B cell (primary cell): ENCODE results near the gene FOXP3. TPM values are rescaled to one million over a fixed set of nuclear protein-coding genes. Genes with fewer than 3 reads are reported as not detected.

Experiments
- ATAC-seq: fragments of 200-7000 bp; cut with Tn5 transposase; one replicate; pipeline ENCODE4 v1.10.0; 2021; ENCODE audit warnings: low read depth, mild to moderate bottlenecking, moderate number of reproducible peaks, moderate library complexity
- CTCF ChIA-PET: fragments of 350-600 bp; sonication (Branson Sonifier 250); formaldehyde crosslinking; loops from one replicate; lab custom pipeline; 2021; ENCODE audit warnings: antibody characterized with exemption, inconsistent platforms; lab: Charles Lee
- POLR2A ChIA-PET: fragments of 350-600 bp; sonication (Branson Sonifier 250); formaldehyde crosslinking; loops from one replicate; lab custom pipeline; 2021; ENCODE audit warnings: antibody characterized with exemption; lab: Charles Lee
- DNase-seq: peaks from one replicate; pipeline ENCODE4 v3.0.0; 2013
- H2AFZ ChIP-seq: 2 replicates; pipeline ENCODE4 v1.6.1; 2012; ENCODE audit warnings: mild to moderate bottlenecking, low read depth, low read length; ENCODE audit not compliant: insufficient read depth, poor library complexity, severe bottlenecking
- H3K27ac ChIP-seq, 2 donors: 1 replicate in 1 of 2; 2 replicates in 1 of 2; pipeline ENCODE4 v1.5.1; 2012 to 2013; ENCODE audit warnings: low read length in 2 of 2, mild to moderate bottlenecking in 2 of 2, moderate library complexity in 1 of 2
- H3K27me3 ChIP-seq, 4 experiments: fragments of 200-600 bp in 1 of 4; sonication (generic) in 1 of 4; replicated peaks in 1 of 4; 1 replicate in 2 of 4; 2 replicates in 2 of 4; pipeline versions ENCODE4 v1.6.1 to v1.7.0; 2013 to 2016; ENCODE audit warnings: low read length in 3 of 4, mild to moderate bottlenecking in 2 of 4, mixed read lengths in 1 of 4, moderate library complexity in 1 of 4; ENCODE audit not compliant: insufficient read depth in 4 of 4, control insufficient read depth in 3 of 4; ENCODE audit errors: control extremely low read depth in 1 of 4
- H3K36me3 ChIP-seq, 2 experiments: replicated peaks in 1 of 2; 1 replicate in 1 of 2; 2 replicates in 1 of 2; pipeline versions ENCODE4 v1.6.1 to v1.7.1; 2013; ENCODE audit warnings: low read length in 1 of 2; ENCODE audit not compliant: insufficient read depth in 2 of 2, control insufficient read depth in 1 of 2; ENCODE audit errors: control extremely low read depth in 1 of 2, extremely low read depth in 1 of 2
- H3K4me1 ChIP-seq, 2 donors: fragments of 200-600 bp in 1 of 2; sonication (generic) in 1 of 2; 1 replicate in 1 of 2; 2 replicates in 1 of 2; pipeline versions ENCODE4 v1.5.1 to v1.6.1; 2013 to 2017; ENCODE audit warnings: low read length in 2 of 2; ENCODE audit not compliant: control insufficient read depth in 2 of 2, insufficient read depth in 2 of 2
- H3K4me2 ChIP-seq: replicated peaks from 2 replicates; pipeline ENCODE3; 2012; ENCODE audit warnings: mild to moderate bottlenecking, low read depth, low read length; ENCODE audit not compliant: poor library complexity, severe bottlenecking
- H3K4me3 ChIP-seq, 5 experiments: fragments of 200-600 bp in 1 of 5; sonication (generic) in 1 of 5; 1 replicate in 3 of 5; 2 replicates in 2 of 5; pipeline versions ENCODE4 v1.5.1 to v1.7.0; 2011 to 2016; ENCODE audit warnings: low read length in 4 of 5, mild to moderate bottlenecking in 4 of 5, low read depth in 2 of 5, control low read depth in 1 of 5, moderate library complexity in 1 of 5; ENCODE audit not compliant: insufficient read depth in 1 of 5; ENCODE audit errors: control extremely low read depth in 1 of 5, extremely low read depth in 1 of 5
- H3K79me2 ChIP-seq: fragments of 200-600 bp; sonication (generic); one replicate; pipeline ENCODE4 v1.6.0; 2016; ENCODE audit warnings: low read length; ENCODE audit not compliant: control insufficient read depth, insufficient read depth
- H3K9ac ChIP-seq: fragments of 200-600 bp; sonication (generic); 2 replicates; pipeline ENCODE4 v1.6.1; 2017; ENCODE audit warnings: mild to moderate bottlenecking, low read length, moderate library complexity
- H3K9me3 ChIP-seq, 3 donors: one replicate each; pipeline versions ENCODE4 v1.6.1 to v1.7.1; 2013; ENCODE audit warnings: low read length in 2 of 3; ENCODE audit not compliant: control insufficient read depth in 2 of 3, insufficient read depth in 1 of 3; ENCODE audit errors: control extremely low read depth in 1 of 3
- H4K20me1 ChIP-seq: 2 replicates; pipeline ENCODE4 v1.6.0; 2012; ENCODE audit warnings: mild to moderate bottlenecking, low read length; ENCODE audit not compliant: insufficient read depth, control insufficient read depth, poor library complexity, severe bottlenecking
- H3K27ac Mint-ChIP-seq: one replicate; pipeline ENCODE4 v1.8.0; 2021; ENCODE audit warnings: mixed read lengths
- H3K27me3 Mint-ChIP-seq: one replicate; pipeline ENCODE4 v1.8.0; 2021; ENCODE audit warnings: mixed read lengths
- H3K4me1 Mint-ChIP-seq: one replicate; pipeline ENCODE4 v1.8.0; 2021; ENCODE audit warnings: mixed read lengths
- H3K4me3 Mint-ChIP-seq: one replicate; pipeline ENCODE4 v1.8.0; 2021; ENCODE audit warnings: mixed read lengths
- H3K9me3 Mint-ChIP-seq: one replicate; pipeline ENCODE4 v1.8.0; 2022; ENCODE audit warnings: mixed read lengths; ENCODE audit not compliant: insufficient read depth
- EZH2 ChIP-seq: IDR thresholded peaks from 2 replicates; pipeline ENCODE4 v1.6.1; 2012; ENCODE audit warnings: borderline replicate concordance, low read depth, mild to moderate bottlenecking, moderate library complexity, low read length; ENCODE audit not compliant: insufficient read depth, poor library complexity, severe bottlenecking
- WGBS: methylation state at CpG from one replicate; pipeline ENCODE4 v1.1.5; 2013; ENCODE audit warnings: missing lambda C conversion rate; ENCODE audit not compliant: insufficient coverage; 5-methylcytosine and 5-hydroxymethylcytosine counted together
- intact Hi-C: fragments of 100-400 bp; cut with micrococcal nuclease; formaldehyde crosslinking; loops from one replicate; pipeline ENCODE4 v1.10.0; 2022
- polyA plus RNA-seq: library from polyadenylated mRNA; depleted of rRNA; stranded (reverse); fragments of >200 nt; gene quantifications from 2 replicates; pipeline ENCODE4 v1.2.3, GENCODE V29; 2012
- total RNA-seq, 2 donors: library from RNA; stranded (reverse); fragments of 120-200 nt in 1 of 2; gene quantifications; 1 replicate in 1 of 2; 2 replicates in 1 of 2; pipeline versions ENCODE4 v1.2.3 to v1.2.4, GENCODE V29; 2013 to 2022
- TF ChIP-seq, protein P1 (sequence below): fragments of 200-600 bp; IDR thresholded peaks from one replicate; pipeline ENCODE4 v1.8.0; 2022; ENCODE audit warnings: antibody characterized with exemption, mild to moderate bottlenecking

The FOXP3 gene
- total and polyA plus RNA-seq, 2 donors (not counting 1 experiment from before 2014, with no cell fraction given), result 0.03 TPM; not detected in 1

DNA sequence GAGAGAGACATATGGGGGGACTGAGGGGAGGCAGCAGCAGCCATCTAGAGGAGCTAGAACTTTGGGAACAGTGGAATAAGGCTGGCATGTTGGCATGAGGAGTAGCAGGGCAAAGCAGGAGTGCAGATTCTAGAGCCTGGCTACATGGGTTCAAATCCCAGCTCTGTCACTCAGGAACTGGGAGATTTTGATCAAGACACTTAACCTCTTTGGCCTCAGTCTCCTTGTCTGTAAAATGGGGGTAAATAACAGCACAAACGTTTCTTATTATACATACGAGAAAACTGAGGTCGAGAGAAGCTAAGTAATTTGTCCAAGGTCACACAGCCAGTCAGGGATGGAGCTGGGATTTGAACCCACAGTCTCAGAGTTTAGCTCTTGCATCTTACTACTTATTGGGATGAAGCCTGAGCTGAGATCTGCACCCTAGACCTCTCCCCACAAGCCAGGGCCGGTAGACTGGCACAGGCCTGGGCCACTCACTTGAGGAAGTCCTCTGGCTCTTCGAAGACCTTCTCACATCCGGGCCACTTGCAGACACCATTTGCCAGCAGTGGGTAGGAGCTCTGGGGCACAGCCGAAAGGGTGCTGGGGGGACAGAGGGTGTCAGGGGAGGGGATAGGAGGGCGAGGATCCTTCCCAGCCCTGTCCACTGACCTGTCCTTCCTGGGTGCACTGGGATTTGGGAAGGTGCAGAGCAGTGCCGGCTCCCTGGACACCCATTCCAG lies 8.1 kb downstream of the FOXP3 start:
- POLR2A ChIA-PET, result interaction anchor here (0.7 kb wide), 1 partner anchor 14 kb away, joined by 3 read pairs; no protein-coding TSS in a partner anchor
- H3K36me3 ChIP-seq, result no peaks in the 10 kb centered on the region
- DNase-seq, result no peak

DNA sequence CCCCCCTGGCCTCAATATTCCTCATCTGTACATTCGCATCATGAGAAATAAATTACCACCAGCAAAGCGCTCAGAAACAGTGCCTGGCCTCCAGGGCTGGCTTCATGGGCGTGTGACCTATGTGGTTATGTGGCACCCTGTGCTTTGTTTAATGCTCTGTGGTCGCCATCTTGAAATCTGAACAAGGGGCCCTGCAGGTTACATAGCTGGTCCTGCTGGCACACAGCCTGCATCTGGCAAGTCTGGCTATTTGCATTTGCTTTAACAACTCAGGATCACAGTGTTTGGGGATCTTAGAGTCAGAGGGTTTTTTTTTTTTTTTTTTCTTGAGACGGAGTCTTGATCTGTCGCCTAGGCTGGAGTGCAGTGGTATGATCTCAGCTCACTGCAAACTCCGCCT lies 9.9 kb downstream of the FOXP3 start:
- no peak overlapping the region for H3K4me2 ChIP-seq
- H3K27ac ChIP-seq, result no peak overlapping the region
- no peaks in the 10 kb centered on the region for H3K9me3 Mint-ChIP-seq
- H3K9me3 ChIP-seq, result no peaks in the 10 kb centered on the region
- peaks cover 10 to 23% of the 10 kb centered on the region in 2 donors for H3K4me1 ChIP-seq
- no peaks in the 10 kb centered on the region for H3K27me3 Mint-ChIP-seq
- H3K27me3 ChIP-seq, result no peaks in the 10 kb centered on the region
- ATAC-seq (no peak), DNase-seq (no peak)
- H3K4me1 Mint-ChIP-seq, result peaks cover 22% of the 10 kb centered on the region
- H4K20me1 ChIP-seq, result no peaks in the 10 kb centered on the region
- H3K36me3 ChIP-seq, result no peaks in the 10 kb centered on the region
- intact Hi-C loops, result no loop called here
- WGBS, result 90% methylated on average over 2 of the region's 7 CpGs
- no peak overlapping the region for H3K4me3 ChIP-seq
- ChIA-PET POLR2A (interaction anchor here (0.7 kb wide), 1 partner anchor 39 kb away, joined by 6 read pairs; no protein-coding TSS in a partner anchor), CTCF (no interaction called here)
- no peak overlapping the region for H3K27ac Mint-ChIP-seq
- H3K79me2 ChIP-seq, result no peaks in the 10 kb centered on the region
- no peak overlapping the region for H2AFZ ChIP-seq
- no peak overlapping the region for H3K4me3 Mint-ChIP-seq
- H3K9ac ChIP-seq, result no peak overlapping the region
- TF ChIP-seq, protein P1, sequence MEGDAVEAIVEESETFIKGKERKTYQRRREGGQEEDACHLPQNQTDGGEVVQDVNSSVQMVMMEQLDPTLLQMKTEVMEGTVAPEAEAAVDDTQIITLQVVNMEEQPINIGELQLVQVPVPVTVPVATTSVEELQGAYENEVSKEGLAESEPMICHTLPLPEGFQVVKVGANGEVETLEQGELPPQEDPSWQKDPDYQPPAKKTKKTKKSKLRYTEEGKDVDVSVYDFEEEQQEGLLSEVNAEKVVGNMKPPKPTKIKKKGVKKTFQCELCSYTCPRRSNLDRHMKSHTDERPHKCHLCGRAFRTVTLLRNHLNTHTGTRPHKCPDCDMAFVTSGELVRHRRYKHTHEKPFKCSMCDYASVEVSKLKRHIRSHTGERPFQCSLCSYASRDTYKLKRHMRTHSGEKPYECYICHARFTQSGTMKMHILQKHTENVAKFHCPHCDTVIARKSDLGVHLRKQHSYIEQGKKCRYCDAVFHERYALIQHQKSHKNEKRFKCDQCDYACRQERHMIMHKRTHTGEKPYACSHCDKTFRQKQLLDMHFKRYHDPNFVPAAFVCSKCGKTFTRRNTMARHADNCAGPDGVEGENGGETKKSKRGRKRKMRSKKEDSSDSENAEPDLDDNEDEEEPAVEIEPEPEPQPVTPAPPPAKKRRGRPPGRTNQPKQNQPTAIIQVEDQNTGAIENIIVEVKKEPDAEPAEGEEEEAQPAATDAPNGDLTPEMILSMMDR, result no peak
- TF ChIP-seq EZH2, result no peak

More for the DNA sequence above, 8.1 kb downstream of the FOXP3 start:
- Histone ChIP-seq H3K9ac (no peak overlapping the region), H3K79me2 (no peaks in the 10 kb centered on the region), H3K4me3 (no peak overlapping the region), H3K27ac (no peak overlapping the region), H3K9me3 (no peaks in the 10 kb centered on the region), H2AFZ (no peak overlapping the region), H3K4me2 (no peak overlapping the region), H3K27me3 (no peaks in the 10 kb centered on the region), H3K4me1 (peaks cover 10 to 23% of the 10 kb centered on the region in 2 donors), H4K20me1 (no peaks in the 10 kb centered on the region)
- H3K27ac Mint-ChIP-seq, result no peak overlapping the region
- H3K4me1 Mint-ChIP-seq, result peaks cover 22% of the 10 kb centered on the region
- TF ChIP-seq EZH2, result no peak
- TF ChIP-seq, protein P1, result no peak
- 100% methylated on average over 3 of the region's 9 CpGs for WGBS
- no peak for ATAC-seq
- intact Hi-C loops, result no loop called here
- H3K9me3 Mint-ChIP-seq, result no peaks in the 10 kb centered on the region
- H3K4me3 Mint-ChIP-seq, result no peak overlapping the region
- no peaks in the 10 kb centered on the region for H3K27me3 Mint-ChIP-seq
- CTCF ChIA-PET, result interaction anchor here (0.5 to 0.9 kb wide), 2 partner anchors 63 to 141 kb away, joined by 3 to 4 read pairs; no protein-coding TSS in a partner anchor
